Stimulated activated naive CD4-positive, alpha-beta T cell (primary cell): ENCODE results near the gene TXNL4B.
A peak's percentile ranks its signal among the peaks of the same experiment; 100 is the strongest.
"Not testable (repeated sequence)": the region's sequence is repeated elsewhere in the genome, so short reads cannot be mapped to it uniquely, and the experiment has no call there.

Experiments used
- DNase-seq, 6 experiments: peaks; one replicate each; lab custom pipeline; 2025; lab: John Stamatoyannopoulos, UW

The TXNL4B gene

DNA sequence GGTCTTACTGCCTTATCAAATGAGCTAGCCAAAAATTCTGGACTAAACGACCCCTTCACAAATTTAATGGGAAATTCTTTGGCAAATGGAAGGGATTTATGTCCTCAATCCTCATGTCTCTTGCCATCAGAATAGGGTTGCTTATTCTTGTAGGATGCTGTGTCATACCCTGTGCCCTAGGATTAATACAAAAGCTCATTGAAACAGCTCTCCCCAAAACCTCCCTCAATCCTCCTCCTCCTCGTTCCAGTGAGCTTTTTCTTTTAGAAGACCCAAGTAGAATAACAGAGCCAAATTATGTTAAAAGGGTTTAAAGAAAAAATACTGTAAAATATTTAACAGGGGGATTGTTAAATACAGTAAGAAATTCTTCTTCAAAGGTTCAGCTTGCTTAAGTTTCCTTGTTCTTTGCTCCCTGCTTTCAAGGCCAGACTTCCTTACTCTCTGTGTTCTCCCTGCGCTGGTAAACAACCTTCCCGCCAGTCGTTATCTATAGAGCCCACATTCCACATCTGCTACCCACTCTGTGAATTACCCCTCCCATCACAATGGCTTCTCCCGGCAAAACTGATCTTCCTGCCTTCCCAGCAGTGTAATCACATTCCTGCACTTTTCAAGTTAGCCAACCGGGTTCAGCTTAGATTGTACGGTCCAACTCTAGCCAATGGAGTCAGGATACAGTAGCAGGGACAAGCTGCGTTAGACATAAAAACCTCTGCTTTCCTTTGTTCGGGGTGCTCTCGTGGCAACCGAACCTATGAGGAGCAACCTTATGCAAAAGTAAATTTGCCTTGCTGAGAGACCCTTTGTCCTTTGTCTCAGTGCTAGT is 20.7 kb downstream of the TXNL4B start:
- no peak for DNase-seq

DNA sequence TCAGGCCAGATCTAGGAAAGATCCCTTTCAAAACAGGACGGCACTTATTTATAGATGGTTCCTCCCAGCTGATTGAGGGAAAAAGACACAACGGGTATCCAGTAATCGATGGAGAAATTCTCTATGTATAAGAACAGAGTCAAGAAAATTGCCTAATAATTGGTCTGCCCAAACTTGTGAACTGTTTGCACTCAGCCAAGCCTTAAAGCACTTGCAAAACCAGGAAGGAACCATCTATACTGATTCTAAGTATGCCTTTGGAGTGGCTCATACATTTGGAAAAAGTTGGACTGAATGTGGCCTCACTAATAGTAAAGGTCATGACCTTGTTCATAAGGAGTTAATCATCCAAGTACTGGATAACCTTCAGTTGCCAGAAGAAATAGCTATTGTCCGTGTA is 24.5 kb downstream of the TXNL4B start:
- DNase-seq = no peak

DNA sequence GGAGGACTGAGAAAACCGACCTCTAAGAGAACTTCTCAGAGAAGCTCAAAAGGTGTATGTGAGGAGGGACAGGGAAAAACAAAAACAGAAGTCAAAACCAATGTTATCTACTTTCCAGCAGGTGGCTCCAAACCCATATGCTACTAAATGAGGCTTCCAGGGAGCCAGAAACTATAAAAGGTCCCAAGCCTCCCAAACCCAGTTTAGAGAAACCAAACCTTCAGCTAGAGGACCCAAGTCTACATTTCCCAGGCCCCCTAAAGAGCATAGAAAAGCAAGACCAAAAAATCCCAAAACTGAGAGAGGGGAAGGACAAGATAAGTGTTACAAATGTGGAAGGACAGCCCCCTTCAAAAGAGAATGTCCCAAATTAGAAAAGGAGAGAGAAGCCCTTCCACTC is 26.7 kb downstream of the TXNL4B start:
- DNase-seq = peak in 1 of 6 experiments; percentile 3

DNA sequence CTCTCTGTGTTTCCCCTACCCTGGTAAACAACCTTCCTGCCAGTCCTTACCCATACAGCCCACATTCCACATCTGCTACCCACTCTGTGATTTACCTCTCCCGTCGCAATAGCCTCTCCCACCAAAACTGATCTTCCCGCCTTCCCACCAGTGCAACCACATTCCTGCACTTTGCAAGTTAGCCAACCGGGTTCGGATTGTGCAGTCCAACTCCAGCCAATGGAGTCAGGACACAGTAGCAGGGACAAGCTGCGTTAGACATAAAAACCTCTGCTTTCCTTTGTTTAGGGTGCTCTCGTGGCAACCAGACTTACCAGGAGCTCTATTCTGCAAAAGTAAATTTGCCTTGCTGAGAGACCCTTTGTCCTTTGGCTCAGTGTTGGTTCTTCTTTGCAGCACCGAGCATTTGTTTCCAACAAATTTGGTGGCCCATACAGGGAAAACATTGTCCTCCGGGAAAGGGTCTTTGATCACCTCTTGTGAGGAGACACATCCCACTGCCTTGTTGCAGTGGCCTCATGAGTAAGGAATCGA is 29.0 kb downstream of the TXNL4B start:
- DNase-seq = no peak

DNA sequence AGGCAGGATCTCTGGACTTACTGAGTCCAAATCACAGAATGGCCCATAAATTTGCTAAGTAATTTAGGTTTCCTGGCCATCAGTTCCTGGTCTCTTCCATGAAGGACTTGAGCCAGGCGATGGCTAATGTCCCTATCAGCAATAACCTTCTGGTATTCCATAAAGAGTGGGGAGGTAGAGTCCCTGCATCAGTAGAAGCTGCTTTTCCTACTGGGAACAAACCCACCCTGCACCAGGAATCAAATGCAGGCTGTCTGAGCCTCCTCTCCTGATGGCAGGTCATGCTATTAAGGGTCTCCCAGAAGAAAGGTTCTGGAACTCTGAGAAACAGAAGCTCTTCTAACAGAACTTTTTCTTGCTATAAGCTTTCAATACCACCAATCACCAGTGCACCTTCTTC is 31.9 kb downstream of the TXNL4B start:
- no peak for DNase-seq

DNA sequence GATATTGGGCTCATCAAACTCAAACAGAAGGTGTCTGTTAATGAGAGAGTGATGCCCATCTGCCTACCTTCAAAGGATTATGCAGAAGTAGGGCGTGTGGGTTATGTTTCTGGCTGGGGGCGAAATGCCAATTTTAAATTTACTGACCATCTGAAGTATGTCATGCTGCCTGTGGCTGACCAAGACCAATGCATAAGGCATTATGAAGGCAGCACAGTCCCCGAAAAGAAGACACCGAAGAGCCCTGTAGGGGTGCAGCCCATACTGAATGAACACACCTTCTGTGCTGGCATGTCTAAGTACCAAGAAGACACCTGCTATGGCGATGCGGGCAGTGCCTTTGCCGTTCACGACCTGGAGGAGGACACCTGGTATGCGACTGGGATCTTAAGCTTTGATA is 33.0 kb downstream of the TXNL4B start:
- no peak for DNase-seq

DNA sequence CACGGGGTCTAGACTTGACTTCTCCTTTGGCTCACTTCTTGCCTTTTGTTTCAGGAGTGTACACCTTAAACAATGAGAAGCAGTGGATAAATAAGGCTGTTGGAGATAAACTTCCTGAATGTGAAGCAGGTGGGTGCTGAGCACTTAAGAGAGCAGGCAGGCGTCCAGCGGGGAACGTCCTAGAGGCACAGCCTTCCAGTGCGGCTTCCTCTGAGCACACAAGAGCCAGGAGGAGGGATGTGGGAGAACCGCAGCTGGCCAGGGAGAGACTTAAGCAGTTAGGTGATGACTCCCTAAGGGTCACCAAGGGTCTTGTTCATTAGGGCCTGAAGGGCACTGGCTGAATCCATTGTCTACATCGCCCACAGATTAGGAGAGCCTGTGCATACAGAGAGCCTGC is 34.4 kb downstream of the TXNL4B start:
- not testable (repeated sequence) for DNase-seq

DNA sequence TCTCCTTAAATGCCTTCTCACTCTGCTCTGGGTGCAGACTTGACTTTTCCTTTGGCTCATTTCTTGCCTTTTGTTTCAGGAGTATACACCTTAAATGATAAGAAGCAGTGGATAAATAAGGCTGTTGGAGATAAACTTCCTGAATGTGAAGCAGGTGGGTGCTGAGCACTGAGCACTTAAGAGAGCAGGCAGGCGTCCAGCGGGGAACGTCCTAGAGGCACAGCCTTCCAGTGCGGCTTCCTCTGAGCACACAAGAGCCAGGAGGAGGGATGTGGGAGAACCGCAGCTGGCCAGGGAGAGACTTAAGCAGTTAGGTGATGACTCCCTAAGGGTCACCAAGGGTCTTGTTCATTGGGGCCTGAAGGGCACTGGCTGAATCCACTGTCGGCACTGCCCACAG is 36.1 kb downstream of the TXNL4B start:
- DNase-seq = not testable (repeated sequence)

DNA sequence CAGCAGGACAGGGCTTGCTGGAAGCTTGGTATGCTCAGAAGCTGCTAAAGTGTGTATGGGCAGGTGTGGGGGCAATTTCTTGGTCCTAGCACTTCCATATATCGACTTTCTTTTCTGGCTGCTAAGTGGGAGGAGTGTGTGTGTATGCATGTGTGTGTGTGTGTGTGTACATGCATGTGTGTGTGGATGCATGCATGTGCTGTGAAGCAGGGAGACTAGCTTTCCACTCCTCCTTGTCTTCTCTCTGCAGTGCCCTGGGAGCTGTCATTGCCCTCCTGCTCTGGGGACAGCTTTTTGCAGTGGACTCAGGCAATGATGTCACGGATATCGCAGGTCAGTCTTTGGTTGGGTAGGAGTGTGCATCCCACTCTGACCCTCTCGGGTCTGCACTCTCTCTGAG is 37.5 kb downstream of the TXNL4B start:
- DNase-seq = no peak

DNA sequence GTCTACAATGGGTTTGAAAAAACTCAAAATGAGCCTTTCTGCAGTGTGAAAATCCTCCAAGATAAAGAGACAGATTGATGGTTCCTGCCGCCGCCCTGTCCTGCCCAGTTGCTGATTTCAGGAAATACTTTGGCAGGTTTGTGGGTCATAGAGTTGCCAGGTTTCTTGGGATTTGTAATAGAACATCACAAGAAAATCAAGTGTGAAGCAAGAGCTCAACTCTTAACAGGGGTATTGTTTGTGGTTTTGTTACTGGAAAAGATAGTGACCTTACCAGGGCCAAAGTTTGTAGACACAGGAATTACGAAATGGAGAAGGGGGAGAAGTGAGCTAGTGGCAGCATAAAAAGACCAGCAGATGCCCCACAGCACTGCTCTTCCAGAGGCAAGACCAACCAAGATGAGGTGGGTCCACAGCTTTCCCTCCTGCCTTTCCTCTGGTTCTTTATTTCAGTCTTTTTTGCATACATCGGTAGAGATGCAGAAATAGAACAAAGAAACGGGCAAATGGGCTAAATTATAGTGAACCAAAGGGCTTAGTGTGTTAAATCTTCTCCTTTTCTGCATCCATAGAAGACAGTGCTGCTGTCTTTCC is 39.1 kb downstream of the TXNL4B start, which contains the start of gene HP:
Gene HP, plus strand, starts transcription at position 252 of the 594 bp plus-strand sequence. Its CDS starts 148 bp downstream, at position 400.
- DNase-seq = not testable (repeated sequence)

DNA sequence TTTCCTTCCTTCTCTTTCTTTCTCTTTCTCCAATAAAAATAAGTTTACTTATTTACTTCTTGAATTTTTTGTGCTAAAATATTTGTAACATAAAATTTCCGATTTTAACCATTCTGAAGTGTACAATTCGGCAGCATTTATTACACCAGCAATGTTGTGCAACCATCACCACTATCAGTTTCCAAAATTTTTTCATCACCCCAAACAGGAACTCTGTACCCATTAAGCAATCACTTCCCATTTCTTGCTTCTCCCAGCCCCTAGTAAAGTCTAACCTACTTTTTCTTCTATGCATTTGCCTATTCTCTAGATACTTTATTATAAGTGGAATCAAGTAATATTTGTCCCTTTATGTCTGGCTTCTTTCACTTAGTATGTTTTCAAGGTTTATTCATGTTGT is 41.6 kb downstream of the TXNL4B start:
- no peak for DNase-seq

DNA sequence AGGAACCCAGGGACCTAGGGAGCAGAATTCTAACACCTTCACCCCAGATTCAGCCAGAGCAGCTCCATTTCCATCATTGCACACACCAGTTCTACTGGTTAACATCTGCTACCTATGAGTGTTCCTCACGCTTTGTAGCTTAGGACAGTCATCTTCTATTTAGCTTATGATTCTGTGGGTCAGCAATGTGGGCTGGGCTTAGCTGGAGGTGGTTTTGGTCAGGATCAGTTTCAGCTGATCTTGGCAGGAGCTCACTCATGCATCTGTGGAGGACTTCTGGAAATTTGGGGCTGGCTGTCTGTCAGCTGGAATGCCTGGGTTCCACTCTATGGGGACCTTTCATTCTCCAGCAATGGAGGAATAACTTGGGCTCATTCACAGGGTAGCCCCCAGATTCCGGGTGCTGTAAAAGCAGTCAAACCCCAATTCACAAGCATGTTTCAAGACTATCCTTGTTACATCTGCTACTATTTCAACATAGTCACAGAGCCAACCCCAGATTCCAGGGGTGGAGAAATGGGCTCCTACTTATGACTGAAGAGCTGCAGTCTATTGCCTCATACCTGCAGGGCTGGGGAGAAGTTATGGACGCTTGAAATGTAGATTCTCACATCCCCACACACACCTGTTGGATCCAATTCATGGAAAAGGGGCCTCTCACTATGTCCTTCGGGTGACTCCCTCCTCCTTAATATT is 42.5 kb downstream of the TXNL4B start:
- DNase-seq = no peak

DNA sequence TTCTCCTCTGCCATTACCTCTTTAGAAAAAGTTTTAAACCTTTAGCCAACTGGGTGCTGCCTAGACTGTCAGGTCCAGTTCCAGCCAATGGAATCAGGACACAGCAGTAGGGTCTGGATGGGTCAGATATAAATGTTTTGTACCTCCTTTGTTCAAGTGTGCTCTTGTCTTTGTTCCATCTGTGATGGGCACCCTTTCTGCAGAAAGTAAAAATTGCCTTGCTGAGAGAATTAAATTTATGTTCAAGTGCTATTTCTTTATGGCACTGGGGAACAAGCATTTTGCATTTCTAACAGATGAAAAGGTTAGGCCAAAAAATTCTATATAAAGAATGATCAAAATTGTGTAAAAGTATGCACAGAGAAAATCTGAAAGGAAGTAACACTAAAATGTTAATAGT is 44.3 kb downstream of the TXNL4B start:
- DNase-seq = no peak

DNA sequence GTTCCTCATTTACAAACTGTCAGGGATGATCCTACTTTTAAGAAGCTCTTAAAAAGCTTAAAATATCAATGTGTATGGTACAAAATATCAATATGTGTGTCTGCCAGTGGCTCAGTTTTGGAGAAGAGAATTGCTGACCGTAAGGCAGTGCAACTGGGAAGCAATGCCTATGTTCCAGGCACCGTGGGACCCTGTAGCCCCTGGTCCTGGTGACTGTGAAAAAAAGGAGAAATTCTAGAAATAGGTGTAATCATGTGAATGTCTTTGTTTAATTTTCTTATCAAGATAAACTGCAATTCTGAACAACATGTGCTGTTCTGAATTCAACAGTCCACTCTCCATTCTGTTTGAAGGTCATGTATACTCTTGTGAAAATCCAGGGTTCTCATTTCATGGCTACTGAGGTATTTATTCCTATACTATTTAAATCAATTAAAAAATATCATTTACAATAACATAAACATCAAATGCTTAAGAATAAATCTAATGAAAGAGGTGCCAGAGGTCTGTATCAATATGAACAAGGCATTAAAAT is 48.5 kb downstream of the TXNL4B start:
- DNase-seq = no peak

DNA sequence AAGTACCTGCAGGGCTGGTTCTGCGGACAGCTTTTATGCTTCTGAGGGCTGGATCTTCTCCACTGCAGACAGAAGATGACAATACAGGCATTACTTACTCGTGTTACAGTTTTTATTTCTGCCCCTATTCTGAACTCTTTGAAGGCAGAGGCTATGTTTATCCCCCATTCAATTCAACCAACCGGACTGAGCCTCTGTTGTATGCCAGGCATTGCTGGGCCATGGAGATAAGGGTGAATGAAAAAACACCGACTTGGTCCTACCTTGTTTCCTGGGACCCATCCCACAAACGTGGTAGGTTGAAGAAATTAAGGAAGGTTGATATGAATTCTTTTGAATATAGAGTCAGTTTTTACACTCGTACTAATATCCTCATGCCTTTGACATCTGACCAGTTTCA is 49.1 kb downstream of the TXNL4B start:
- no peak for DNase-seq

DNA sequence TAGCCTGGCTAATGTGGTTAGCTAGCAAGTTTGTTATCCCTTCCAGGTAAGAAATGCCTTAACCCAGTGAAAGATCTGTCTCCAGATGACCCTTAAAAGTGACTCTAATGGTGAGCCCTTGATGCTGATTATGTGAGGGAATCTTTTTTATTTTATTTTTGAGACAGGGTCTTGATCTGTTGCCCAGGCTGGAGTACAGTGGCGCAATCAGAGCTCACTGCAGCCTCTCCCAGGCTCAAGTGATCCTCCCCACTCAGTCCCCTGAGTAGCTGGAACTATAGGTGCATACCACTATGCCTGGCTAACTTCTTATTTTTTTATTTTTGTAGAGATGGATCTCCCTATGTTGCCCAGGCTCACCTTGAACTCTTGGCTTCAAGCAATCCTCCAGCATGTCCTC is 49.9 kb downstream of the TXNL4B start:
- DNase-seq = no peak

DNA sequence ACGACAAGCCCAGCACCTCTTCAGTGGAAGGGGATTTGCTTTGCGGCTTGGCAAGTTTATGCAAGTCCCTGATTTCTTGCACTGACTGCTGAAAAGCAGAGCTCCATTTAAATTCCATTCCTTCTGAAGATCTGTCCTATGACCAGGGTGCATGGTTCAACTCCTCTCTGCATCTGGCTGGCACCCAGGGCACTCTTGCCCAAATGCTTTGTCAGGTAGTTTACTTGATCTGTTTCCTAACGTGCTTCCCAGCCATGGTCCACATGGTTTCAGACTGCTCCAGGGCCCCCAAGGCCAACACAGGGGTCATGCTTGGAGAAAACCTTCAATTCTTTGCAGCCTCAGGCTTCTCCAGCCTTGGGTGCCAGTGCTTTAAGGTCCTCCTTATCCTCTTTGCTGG is 50.4 kb downstream of the TXNL4B start:
- no peak for DNase-seq

DNA sequence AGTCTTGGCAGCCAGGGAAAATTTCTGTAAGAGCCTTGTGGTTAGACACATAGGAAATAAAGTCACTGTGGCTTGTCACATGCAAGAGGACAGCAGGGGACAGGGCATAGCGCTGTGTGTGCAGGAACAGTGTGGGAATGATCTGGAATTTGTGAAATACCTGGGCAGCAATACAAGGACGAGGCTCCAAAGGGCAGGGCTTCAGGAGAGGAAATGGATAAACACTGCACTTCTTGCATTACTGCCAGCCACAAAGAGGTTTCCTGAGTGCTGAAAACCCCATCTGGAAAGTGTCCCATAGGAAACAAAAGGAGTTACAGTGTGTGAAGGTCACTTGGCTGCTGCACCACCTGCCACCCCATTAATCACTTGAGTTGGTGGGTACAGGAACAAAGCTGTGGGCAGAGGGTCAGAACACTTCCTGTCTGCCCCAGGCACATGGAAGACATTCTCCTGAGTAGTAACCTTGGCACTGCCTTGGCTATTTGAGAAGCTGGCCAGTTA is 51.2 kb downstream of the TXNL4B start:
- no peak for DNase-seq

DNA sequence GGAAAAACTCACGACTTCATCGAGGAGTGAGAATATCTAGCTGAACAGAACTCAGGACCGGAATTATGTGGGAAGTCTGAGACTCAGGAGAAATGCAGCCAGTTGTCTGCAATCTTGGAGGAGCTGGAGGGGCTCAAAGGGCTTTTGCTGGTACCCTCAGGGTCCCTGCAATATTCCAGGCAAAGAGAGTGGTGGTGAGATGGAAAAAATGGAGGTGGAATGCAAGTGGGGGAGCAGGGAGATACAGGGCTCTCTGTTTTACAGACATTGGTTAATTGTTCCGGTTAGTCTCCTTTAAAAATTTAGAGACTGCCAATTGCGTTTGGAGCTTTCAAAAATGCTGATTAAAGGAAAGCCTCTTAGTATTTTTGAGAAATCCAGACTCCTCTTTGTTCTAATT is 57.3 kb downstream of the TXNL4B start:
- no peak for DNase-seq
